ENCODE results near the gene MED8. TPM values are rescaled to one million over a fixed set of nuclear protein-coding genes. Genes with fewer than 3 reads are reported as not detected.

The MED8 gene
- total and polyA plus RNA-seq, 10 of the 15 experiments (the other 5 are each of a cell fraction or from before 2014, with no cell fraction given), result 20.2 to 61.7 (median 39.5) TPM

GRCh38 chr1:43358121-43358745 lies 31.4 kb downstream of the MED8 start (continued):
- TF ChIP-seq SPI1 (IDR thresholded peaks at IDR 0.05; ENCODE audit: borderline replicate concordance, insufficient read depth, low read depth, low read length) (no peak), REST (IDR thresholded peaks at IDR 0.05; ENCODE audit: low read depth, low read length) (no peak), HDAC2 (IDR thresholded peaks at IDR 0.05) (no peak), GATAD2B (conservative IDR thresholded peaks at IDR 0.05; ENCODE audit: low read depth) (0 out of 2 replicates have a peak, but pooled peaks have one; percentile 17), IRF4 (IDR thresholded peaks at IDR 0.05; ENCODE audit: low read depth, low read length) (no peak), RAD21 (IDR thresholded peaks at IDR 0.05; ENCODE audit: insufficient read depth, low read depth, low read length) (peak; percentile 57), FOXM1 (IDR thresholded peaks at IDR 0.05; ENCODE audit: low read depth, low read length) (no peak), NKRF (conservative IDR thresholded peaks at IDR 0.05) (no peak), ZSCAN29 (IDR thresholded peaks at IDR 0.05) (no peak), LARP7 (IDR thresholded peaks at IDR 0.05) (peak; percentile 59; the same call in 1 of the 2 replicates), SIN3A (IDR thresholded peaks at IDR 0.05; ENCODE audit: low read depth, low read length) (no peak), TCF7 (IDR thresholded peaks at IDR 0.05; ENCODE audit: borderline replicate concordance) (no peak), NFYA (IDR thresholded peaks at IDR 0.05; ENCODE audit: borderline replicate concordance, low read depth, low read length) (no peak), YY1 (IDR thresholded peaks at IDR 0.05; ENCODE audit: low read depth, low read length) (no peak), KAT2A (conservative IDR thresholded peaks at IDR 0.05; ENCODE audit: control insufficient read depth, low read depth, low read length) (no peak), DPF2 (IDR thresholded peaks at IDR 0.05) (0 out of 2 replicates have a peak, but pooled peaks have one; percentile 6), NR2F1 (conservative IDR thresholded peaks at IDR 0.05) (peak; percentile 57; the same call in 1 of the 2 replicates)
